Measurements from ENCODE around the gene ETDB. TPM values are rescaled to one million over a fixed set of nuclear protein-coding genes. Genes with fewer than 3 reads are reported as not detected.
"Not testable (repeated sequence)": the region's sequence is repeated elsewhere in the genome, so short reads cannot be mapped to it uniquely, and the experiment has no call there.

Gene ETDB
- total and polyA plus RNA-seq, 2 of the 13 experiments (the other 11 are each of a cell fraction or from before 2014, with no cell fraction given), result not detected

- TF ChIP-seq ATF1 (CRISPR knock-in tag; IDR thresholded peaks at IDR 0.05) (no peak), MYPOP (CRISPR knock-in tag; IDR thresholded peaks at IDR 0.05) (no peak), ZBTB2 (CRISPR knock-in tag; IDR thresholded peaks at IDR 0.05; ENCODE audit: low read depth) (no peak), ZNF678 (CRISPR knock-in tag; IDR thresholded peaks at IDR 0.05) (no peak), HIC2 (CRISPR knock-in tag; IDR thresholded peaks at IDR 0.05; ENCODE audit: low read depth) (no peak), SMC3 (IDR thresholded peaks at IDR 0.05; ENCODE audit: low read length) (no peak), ZNF280B (CRISPR knock-in tag; IDR thresholded peaks at IDR 0.05; ENCODE audit: borderline replicate concordance) (no peak)
Measured at GRCh38 chrX:135099493-135099783, 20.9 kb downstream of the ETDB start (continued).

GRCh38 chrX:135097196-135097744 lies 23.1 kb downstream of the ETDB start:
- H3K9ac ChIP-seq (ENCODE audit: insufficient read depth, low read depth, low read length); H3K27me3 ChIP-seq (ENCODE audit: control insufficient read depth in 1 of 2, insufficient read depth in 2 of 2, low read length in 2 of 2); H3K79me2 ChIP-seq (ENCODE audit: insufficient read depth, low read length); POLR2A ChIA-PET; H4K20me1 ChIP-seq (ENCODE audit: insufficient read depth, low read length); H3K27ac ChIP-seq (ENCODE audit: extremely low read length, insufficient read depth, low read length); CTCF ChIA-PET (ENCODE audit: low intra/inter-chr PET ratio, low total read pairs); intact Hi-C loops (cut with micrococcal nuclease; ENCODE audit: unreplicated experiment); H3K4me2 ChIP-seq (ENCODE audit: low read depth, low read length); ATAC-seq; H3K9me3 ChIP-seq (ENCODE audit: low read length); H3K4me3 ChIP-seq (replicated peaks in 1 of 3; ENCODE audit: insufficient read depth in 1 of 3, low read depth in 2 of 3, low read length in 3 of 3); FAIRE-seq; in situ Hi-C loops (cut with HindIII; ENCODE audit: extremely low pct_ligation_motif_present, low pct_unique_long_range_greater_than_20kb); DNase-seq (ENCODE audit: low spot score); H3K36me3 ChIP-seq (replicated peaks in 1 of 2; ENCODE audit: control insufficient read depth in 1 of 2, insufficient read depth in 2 of 2, low read length in 2 of 2); BruUV-seq (replicated peaks); H3K4me1 ChIP-seq (ENCODE audit: insufficient read depth, low read length); H2AFZ ChIP-seq (ENCODE audit: low read length): not testable (repeated sequence)
- 72% methylated on average over 3 of the region's 15 CpGs for WGBS (ENCODE audit: low lambda C conversion rate)
